ENCODE measurements around the gene KLF4. TPM values are rescaled to one million over a fixed set of nuclear protein-coding genes. Genes with fewer than 3 reads are reported as not detected.

Gene KLF4
- polyA plus RNA-seq, 1 donor (not counting 4 experiments of a cell fraction or from before 2014, with no cell fraction given) = 37.1 TPM

DNA sequence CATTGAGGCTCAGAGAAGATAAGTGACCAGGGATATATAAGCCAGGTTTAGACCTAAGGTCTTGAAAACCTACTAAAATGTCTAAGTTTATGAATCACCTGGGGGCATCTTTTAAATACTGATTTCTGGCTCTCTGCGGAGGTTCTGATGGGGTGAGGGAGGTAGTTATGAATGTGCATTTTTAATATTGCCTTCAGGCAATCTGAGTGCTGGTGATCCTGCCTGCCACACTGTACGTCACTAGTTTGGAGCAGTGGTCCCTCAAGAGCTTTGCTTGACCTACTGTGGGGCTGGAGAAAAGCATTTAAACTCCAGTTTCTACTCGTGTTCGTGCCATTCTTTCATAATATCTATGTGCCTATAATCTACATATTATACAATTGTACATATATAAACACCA lies 36.1 kb downstream of the KLF4 start:
- FAIRE-seq = no peak
- Histone ChIP-seq H3K36me3 (ENCODE audit: control insufficient read depth in 2 of 2, extremely low read depth in 1 of 2, insufficient read depth in 2 of 2, low read length in 2 of 2) (no peaks in the 10 kb centered on the region), H3K9me3 (ENCODE audit: control insufficient read depth, low read depth, low read length) (no peaks in the 10 kb centered on the region), H3K9me1 (ENCODE audit: control insufficient read depth, extremely low read depth, insufficient read depth, low read length) (no peaks in the 10 kb centered on the region), H2AFZ (ENCODE audit: control insufficient read depth, low read length) (no peak overlapping the region), H3K27me3 (ENCODE audit: control insufficient read depth, extremely low read depth, insufficient read depth, low read length) (no peaks in the 10 kb centered on the region), H3K4me2 (ENCODE audit: control insufficient read depth, extremely low read depth, insufficient read depth, low read depth, low read length) (no peak overlapping the region), H3K4me1 (ENCODE audit: control insufficient read depth, extremely low read depth, insufficient read depth, low read length) (peaks cover 11% of the 10 kb centered on the region), H4K20me1 (ENCODE audit: control insufficient read depth, extremely low read depth, insufficient read depth, low read length) (no peaks in the 10 kb centered on the region), H3K4me3 (ENCODE audit: control insufficient read depth in 2 of 3, extremely low read depth in 1 of 3, insufficient read depth in 2 of 3, low read depth in 1 of 3, low read length in 3 of 3) (no peak overlapping the region), H3K79me2 (ENCODE audit: control insufficient read depth, insufficient read depth, low read length) (no peaks in the 10 kb centered on the region), H3K27ac (ENCODE audit: control insufficient read depth, insufficient read depth, low read length) (no peak overlapping the region), H3K9ac (ENCODE audit: control insufficient read depth, extremely low read depth, insufficient read depth, low read length) (no peak overlapping the region)
- DNase-seq (ENCODE audit: low read depth, low spot score) = no peak
- dilution Hi-C loops (cut with MboI; ENCODE audit: extremely low pct_ligation_motif_present, low sequenced_read_pairs) = no loop called here
- no peak for TF ChIP-seq EZH2 (IDR thresholded peaks at IDR 0.05; ENCODE audit: low read length)
- no peak for TF ChIP-seq CTCF (optimal IDR thresholded peaks at IDR 0.05 in 1 of 3, IDR thresholded peaks at IDR 0.05 in 1 of 3, conservative IDR thresholded peaks at IDR 0.05 in 1 of 3; ENCODE audit: extremely low read depth in 1 of 3, insufficient read depth in 2 of 3, low read length in 3 of 3)

DNA sequence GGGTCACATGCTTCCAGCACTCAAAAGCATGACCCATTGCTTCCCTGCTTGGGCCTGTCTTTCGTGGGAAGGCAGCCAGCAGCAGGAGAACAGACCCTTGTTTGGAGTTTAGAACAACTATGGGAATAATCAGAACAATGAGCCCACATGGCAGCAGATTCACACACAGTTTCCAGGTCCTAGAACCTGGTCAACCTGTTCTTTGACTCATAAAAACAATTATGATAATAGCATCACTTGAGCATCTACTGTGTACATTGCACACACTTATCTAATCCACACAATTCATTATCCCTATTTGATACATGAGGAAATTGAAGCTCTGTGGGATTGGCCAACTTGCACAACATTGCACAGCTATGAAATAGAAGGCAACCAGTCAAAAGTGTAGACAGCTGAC lies 41.7 kb downstream of the KLF4 start:
- H3K27ac ChIP-seq (ENCODE audit: control insufficient read depth, insufficient read depth, low read length) = no peak overlapping the region
- dilution Hi-C loops (cut with MboI; ENCODE audit: extremely low pct_ligation_motif_present, low sequenced_read_pairs) = no loop called here
- DNase-seq (ENCODE audit: low read depth, low spot score) = no peak
- no peaks in the 10 kb centered on the region for H4K20me1 ChIP-seq (ENCODE audit: control insufficient read depth, extremely low read depth, insufficient read depth, low read length)
- no peak overlapping the region for H3K9ac ChIP-seq (ENCODE audit: control insufficient read depth, extremely low read depth, insufficient read depth, low read length)
- H3K4me3 ChIP-seq (ENCODE audit: control insufficient read depth in 2 of 3, extremely low read depth in 1 of 3, insufficient read depth in 2 of 3, low read depth in 1 of 3, low read length in 3 of 3) = no peak overlapping the region
- FAIRE-seq = no peak
- no peak overlapping the region for H2AFZ ChIP-seq (ENCODE audit: control insufficient read depth, low read length)
- no peaks in the 10 kb centered on the region for H3K9me1 ChIP-seq (ENCODE audit: control insufficient read depth, extremely low read depth, insufficient read depth, low read length)
- no peaks in the 10 kb centered on the region for H3K27me3 ChIP-seq (ENCODE audit: control insufficient read depth, extremely low read depth, insufficient read depth, low read length)
- no peaks in the 10 kb centered on the region for H3K79me2 ChIP-seq (ENCODE audit: control insufficient read depth, insufficient read depth, low read length)
- H3K4me1 ChIP-seq (ENCODE audit: control insufficient read depth, extremely low read depth, insufficient read depth, low read length) = peaks cover 25% of the 10 kb centered on the region
- no peaks in the 10 kb centered on the region for H3K36me3 ChIP-seq (ENCODE audit: control insufficient read depth in 2 of 2, extremely low read depth in 1 of 2, insufficient read depth in 2 of 2, low read length in 2 of 2)
- no peaks in the 10 kb centered on the region for H3K9me3 ChIP-seq (ENCODE audit: control insufficient read depth, low read depth, low read length)
- no peak for TF ChIP-seq CTCF (optimal IDR thresholded peaks at IDR 0.05 in 1 of 3, IDR thresholded peaks at IDR 0.05 in 1 of 3, conservative IDR thresholded peaks at IDR 0.05 in 1 of 3; ENCODE audit: extremely low read depth in 1 of 3, insufficient read depth in 2 of 3, low read length in 3 of 3)
- H3K4me2 ChIP-seq (ENCODE audit: control insufficient read depth, extremely low read depth, insufficient read depth, low read depth, low read length) = no peak overlapping the region

Measured in keratinocyte (primary cell).